GM06990 (cell line): ENCODE measurements around the gene CLUH.

Source experiments
- DNase-seq: peaks from one replicate; pipeline ENCODE4 v3.0.0-alpha.2; 2011; ENCODE audit not compliant: insufficient read length; ENCODE audit errors: extremely low read depth
- H3K27me3 ChIP-seq: replicated peaks from 2 replicates; pipeline ENCODE4 v1.6.0; 2011; ENCODE audit warnings: low read length; ENCODE audit not compliant: control insufficient read depth, insufficient read depth
- H3K36me3 ChIP-seq: 2 replicates; pipeline ENCODE4 v1.5.1; 2011; ENCODE audit warnings: low read length; ENCODE audit not compliant: control insufficient read depth, insufficient read depth
- H3K4me3 ChIP-seq: replicated peaks from 2 replicates; pipeline ENCODE4 v1.5.1; 2011; ENCODE audit warnings: low read depth, mild to moderate bottlenecking, control low read depth, low read length
- TF ChIP-seq, protein P1 (sequence below): IDR thresholded peaks from 2 replicates; pipeline ENCODE4 v1.5.1; 2011; ENCODE audit warnings: low read length, control low read depth, mild to moderate bottlenecking, inconsistent platforms; ENCODE audit not compliant: insufficient read depth, poor library complexity, severe bottlenecking

The CLUH gene

DNA sequence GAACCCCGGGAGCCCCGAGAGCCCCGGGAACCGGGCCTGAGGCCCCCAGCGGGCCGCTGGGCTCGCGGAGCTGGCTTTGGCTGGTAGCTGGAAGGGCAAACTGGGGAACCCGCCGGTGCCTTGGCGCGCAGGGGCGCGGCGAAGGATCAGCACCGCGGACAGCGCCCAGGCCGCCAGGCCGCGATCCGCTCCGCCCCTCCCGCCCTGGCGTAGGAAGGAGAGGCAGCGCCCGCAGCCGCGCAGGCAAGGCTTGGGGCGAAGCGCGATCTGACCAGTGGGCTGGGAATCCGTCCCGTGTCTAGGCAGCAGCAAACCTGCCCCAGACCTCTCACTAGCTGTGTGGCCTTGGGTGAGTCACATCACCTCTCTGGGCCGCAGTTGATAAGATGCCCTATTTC lies 38.2 kb upstream of the CLUH start:
- H3K4me3 ChIP-seq, result no peak overlapping the region
- TF ChIP-seq, protein P1, sequence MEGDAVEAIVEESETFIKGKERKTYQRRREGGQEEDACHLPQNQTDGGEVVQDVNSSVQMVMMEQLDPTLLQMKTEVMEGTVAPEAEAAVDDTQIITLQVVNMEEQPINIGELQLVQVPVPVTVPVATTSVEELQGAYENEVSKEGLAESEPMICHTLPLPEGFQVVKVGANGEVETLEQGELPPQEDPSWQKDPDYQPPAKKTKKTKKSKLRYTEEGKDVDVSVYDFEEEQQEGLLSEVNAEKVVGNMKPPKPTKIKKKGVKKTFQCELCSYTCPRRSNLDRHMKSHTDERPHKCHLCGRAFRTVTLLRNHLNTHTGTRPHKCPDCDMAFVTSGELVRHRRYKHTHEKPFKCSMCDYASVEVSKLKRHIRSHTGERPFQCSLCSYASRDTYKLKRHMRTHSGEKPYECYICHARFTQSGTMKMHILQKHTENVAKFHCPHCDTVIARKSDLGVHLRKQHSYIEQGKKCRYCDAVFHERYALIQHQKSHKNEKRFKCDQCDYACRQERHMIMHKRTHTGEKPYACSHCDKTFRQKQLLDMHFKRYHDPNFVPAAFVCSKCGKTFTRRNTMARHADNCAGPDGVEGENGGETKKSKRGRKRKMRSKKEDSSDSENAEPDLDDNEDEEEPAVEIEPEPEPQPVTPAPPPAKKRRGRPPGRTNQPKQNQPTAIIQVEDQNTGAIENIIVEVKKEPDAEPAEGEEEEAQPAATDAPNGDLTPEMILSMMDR, result no peak
- peak; percentile 81 for DNase-seq
- no peaks in the 10 kb centered on the region for H3K36me3 ChIP-seq
- H3K27me3 ChIP-seq, result peaks cover 4% of the 10 kb centered on the region

- TF ChIP-seq, protein P1, result no peak
- no peak within 1 kb of the TSS for H3K4me3 ChIP-seq
Observed at GRCh38 chr17:2749058-2749783, 37.7 kb upstream of the CLUH start, which contains the start of gene CCDC92B. Gene CCDC92B, minus strand, starts transcription at chr17:2749652. Its CDS starts 14,507 bp downstream, at chr17:2735145.

GRCh38 chr17:2745317-2746037 lies 33.9 kb upstream of the CLUH start:
- peaks cover 2% of the 10 kb centered on the region for H3K27me3 ChIP-seq
- no peak for DNase-seq
- no peaks in the 10 kb centered on the region for H3K36me3 ChIP-seq
- no peak overlapping the region for H3K4me3 ChIP-seq
- TF ChIP-seq, protein P1, result no peak

More at GRCh38 chr17:2749058-2749783, 37.7 kb upstream of the CLUH start, which contains the start of gene CCDC92B:
- Histone ChIP-seq H3K27me3 (peaks cover 4% of the 10 kb centered on the region), H3K36me3 (no peaks in the 10 kb centered on the region)
- no peak for DNase-seq

DNA sequence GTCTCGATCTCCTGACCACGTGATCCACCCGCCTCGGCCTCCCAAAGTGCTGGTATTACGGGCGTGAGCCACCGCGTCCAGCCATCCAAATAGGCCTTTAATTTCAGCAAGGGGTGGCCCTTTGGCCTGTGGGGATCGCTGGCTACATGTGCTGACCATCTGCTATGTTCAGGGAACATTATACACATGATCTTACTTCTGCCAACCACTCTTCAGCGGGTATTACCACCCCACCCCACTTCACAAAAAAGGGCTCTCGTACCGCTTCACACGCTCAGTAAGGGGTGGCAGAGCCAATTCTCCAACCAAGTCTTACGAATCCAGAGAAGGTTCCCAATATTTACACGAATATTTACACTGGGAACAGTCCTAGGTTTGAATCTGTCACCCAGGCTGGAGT lies 26.1 kb upstream of the CLUH start:
- Histone ChIP-seq H3K27me3 (no peaks in the 10 kb centered on the region), H3K36me3 (no peaks in the 10 kb centered on the region), H3K4me3 (no peak overlapping the region)
- DNase-seq, result no peak
- TF ChIP-seq, protein P1, result no peak

- no peak overlapping the region for H3K4me3 ChIP-seq
- DNase-seq, result no peak
- TF ChIP-seq, protein P1, result no peak
- no peaks in the 10 kb centered on the region for H3K36me3 ChIP-seq
- H3K27me3 ChIP-seq, result no peaks in the 10 kb centered on the region
Observed at GRCh38 chr17:2736956-2737355, 25.4 kb upstream of the CLUH start.
